Liver (tissue), 9 donors: ENCODE measurements around the gene NUAK1. TPM values are rescaled to one million over a fixed set of nuclear protein-coding genes. Genes with fewer than 3 reads are reported as not detected.

Experiments
- DNase-seq: peaks from one replicate; pipeline ENCODE4 v3.0.0-alpha.2; 2017; ENCODE audit warnings: low spot score
- H3K27ac ChIP-seq, 2 donors: one replicate each; pipeline ENCODE4 v1.7.0; 2013; ENCODE audit warnings: inconsistent platforms in 2 of 2, low read length in 2 of 2, control low read depth in 1 of 2, low read depth in 1 of 2, mild to moderate bottlenecking in 1 of 2
- H3K27me3 ChIP-seq, 4 donors: one replicate each; pipeline versions ENCODE4 v1.6.1 to v1.7.0; 2013; ENCODE audit warnings: low read length in 3 of 4, inconsistent platforms in 1 of 4, mild to moderate bottlenecking in 1 of 4, moderate library complexity in 1 of 4; ENCODE audit not compliant: control insufficient read depth in 4 of 4, insufficient read depth in 4 of 4
- H3K36me3 ChIP-seq, 4 donors: one replicate each; pipeline versions ENCODE4 v1.6.1 to v1.7.0; 2013; ENCODE audit warnings: low read length in 3 of 4, mild to moderate bottlenecking in 3 of 4, low read depth in 1 of 4, moderate library complexity in 1 of 4; ENCODE audit not compliant: control insufficient read depth in 4 of 4, insufficient read depth in 3 of 4
- H3K4me1 ChIP-seq, 4 donors: one replicate each; pipeline versions ENCODE4 v1.6.1 to v1.7.0; 2013; ENCODE audit warnings: low read length in 3 of 4, mild to moderate bottlenecking in 3 of 4, moderate library complexity in 1 of 4; ENCODE audit not compliant: control insufficient read depth in 4 of 4, insufficient read depth in 4 of 4
- H3K4me3 ChIP-seq, 3 donors: one replicate each; pipeline versions ENCODE4 v1.6.1 to v1.7.0; 2013; ENCODE audit warnings: low read length in 3 of 3, control low read depth in 1 of 3, low read depth in 1 of 3, mild to moderate bottlenecking in 1 of 3
- H3K9ac ChIP-seq, 2 donors: one replicate each; pipeline ENCODE4 v1.7.0; 2013; ENCODE audit warnings: low read length in 2 of 2, mild to moderate bottlenecking in 2 of 2, moderate library complexity in 2 of 2, control low read depth in 1 of 2, low read depth in 1 of 2
- H3K9me3 ChIP-seq, 4 donors: one replicate each; pipeline versions ENCODE4 v1.6.1 to v1.7.0; 2013; ENCODE audit warnings: low read length in 3 of 4; ENCODE audit not compliant: control insufficient read depth in 4 of 4
- CTCF ChIP-seq: fragments of 150-350 bp; IDR thresholded peaks from 2 replicates; pipeline ENCODE4 v1.5.1; 2017; ENCODE audit warnings: improper control_type of control experiment, low read depth, low read length; ENCODE audit not compliant: missing input control
- EGR1 ChIP-seq, 2 donors: IDR thresholded peaks; 2 replicates each; pipeline ENCODE4 v1.6.1; 2016 to 2018; ENCODE audit warnings: antibody characterized with exemption in 2 of 2, low read depth in 2 of 2
- FOXA1 ChIP-seq: IDR thresholded peaks from 2 replicates; pipeline ENCODE4 v1.6.1; 2016; ENCODE audit warnings: antibody characterized with exemption
- FOXA2 ChIP-seq: IDR thresholded peaks from 2 replicates; pipeline ENCODE4 v1.6.1; 2016; ENCODE audit warnings: antibody characterized with exemption
- GABPA ChIP-seq, 2 donors: IDR thresholded peaks in 1 of 2; conservative IDR thresholded peaks in 1 of 2; 2 replicates each; pipeline ENCODE4 v1.6.1; 2016; ENCODE audit warnings: antibody characterized with exemption in 2 of 2, mild to moderate bottlenecking in 1 of 2, moderate library complexity in 1 of 2
- HNF4A ChIP-seq, 2 donors: conservative IDR thresholded peaks; 2 replicates each; pipeline ENCODE4 v1.6.1; 2016; ENCODE audit warnings: antibody characterized with exemption in 2 of 2, mild to moderate bottlenecking in 2 of 2
- HNF4G ChIP-seq: IDR thresholded peaks from 2 replicates; pipeline ENCODE4 v1.6.1; 2016; ENCODE audit warnings: antibody characterized with exemption
- JUND ChIP-seq, 2 donors: IDR thresholded peaks; 2 replicates each; pipeline ENCODE4 v1.6.1; 2016; ENCODE audit warnings: antibody characterized with exemption in 2 of 2
- MAX ChIP-seq: IDR thresholded peaks from 2 replicates; pipeline ENCODE4 v1.6.1; 2016; ENCODE audit warnings: antibody characterized with exemption
- NR2F2 ChIP-seq: IDR thresholded peaks from 2 replicates; pipeline ENCODE4 v1.6.1; 2016; ENCODE audit warnings: antibody characterized with exemption
- RAD21 ChIP-seq, 2 donors: IDR thresholded peaks; 2 replicates each; pipeline ENCODE4 v1.6.1; 2016; ENCODE audit warnings: antibody characterized with exemption in 2 of 2, mild to moderate bottlenecking in 2 of 2
- REST ChIP-seq: IDR thresholded peaks from 2 replicates; pipeline ENCODE4 v1.6.1; 2016; ENCODE audit warnings: antibody characterized with exemption, mild to moderate bottlenecking
- RXRA ChIP-seq, 2 donors: IDR thresholded peaks; 2 replicates each; pipeline ENCODE4 v1.6.1; 2017 to 2018; ENCODE audit warnings: antibody characterized with exemption in 2 of 2, mild to moderate bottlenecking in 1 of 2
- SP1 ChIP-seq: IDR thresholded peaks from 2 replicates; pipeline ENCODE4 v1.6.1; 2018; ENCODE audit warnings: antibody characterized with exemption, mild to moderate bottlenecking
- TAF1 ChIP-seq: conservative IDR thresholded peaks from 2 replicates; pipeline ENCODE4 v1.6.1; 2016; ENCODE audit warnings: antibody characterized with exemption, mild to moderate bottlenecking
- YY1 ChIP-seq: IDR thresholded peaks from 2 replicates; pipeline ENCODE4 v1.6.1; 2016; ENCODE audit warnings: antibody characterized with exemption, mild to moderate bottlenecking
- ZBTB33 ChIP-seq: IDR thresholded peaks from 2 replicates; pipeline ENCODE4 v1.6.1; 2016; ENCODE audit warnings: antibody characterized with exemption
- WGBS: extraction: QIAGEN DNeasy Blood & Tissue Kit; methylation state at CpG from one replicate; pipeline ENCODE4 v1.1.7; 2013; 5-methylcytosine and 5-hydroxymethylcytosine counted together
- polyA plus RNA-seq, 2 donors: library from polyadenylated mRNA; stranded (reverse) in 1 of 2; unstranded in 1 of 2; fragments of 200-250 nt in 1 of 2; fragments of >200 nt in 1 of 2; fragmentation: Nextera tagmentation in 1 of 2; extraction: Ambion mirVana in 1 of 2; gene quantifications; one replicate each; pipeline versions ENCODE4 v1.2.1 to v1.2.3, GENCODE V29; 2013 to 2015
- total RNA-seq, 2 donors: library from RNA; depleted of rRNA; stranded (reverse); fragments of >200 nt; gene quantifications; one replicate each; pipeline ENCODE4 v1.2.3, GENCODE V29; 2014
- donor health status: healthy.
- donor health status: healthy.
- donor health status: healthy.
- donor health status: healthy.
- donor health status: healthy.

The NUAK1 gene
- total and polyA plus RNA-seq, 4 donors, result 2.5 to 9.3 (median 3.9) TPM

GRCh38 chr12:106091446-106091820 lies 47.3 kb downstream of the NUAK1 start:
- TF ChIP-seq JUND (IDR thresholded peaks at IDR 0.05), result no peak
- no peak for TF ChIP-seq GABPA (IDR thresholded peaks at IDR 0.05 in 1 of 2, conservative IDR thresholded peaks at IDR 0.05 in 1 of 2)
- TF ChIP-seq RAD21 (IDR thresholded peaks at IDR 0.05), result no peak
- no peak for TF ChIP-seq ZBTB33
- no peak for TF ChIP-seq YY1
- no peak for TF ChIP-seq RXRA (IDR thresholded peaks at IDR 0.05)
- no peak for TF ChIP-seq SP1
- no peak for TF ChIP-seq HNF4G
- TF ChIP-seq CTCF, result no peak
- TF ChIP-seq EGR1 (IDR thresholded peaks at IDR 0.05; ENCODE audit: low read depth in 2 of 2), result no peak
- no peak for TF ChIP-seq MAX
- Histone ChIP-seq H3K4me3 (no peak overlapping the region), H3K27ac (peak overlapping the region in 1 of 2 donors; percentile 19), H3K9me3 (no peaks in the 10 kb centered on the region), H3K9ac (no peak overlapping the region), H3K27me3 (no peaks in the 10 kb centered on the region), H3K4me1 (peaks cover 5 to 22% (median 12%) of the 10 kb centered on the region in 4 donors), H3K36me3 (no peaks in the 10 kb centered on the region)
- 95% methylated on average over 6 of the region's 6 CpGs for WGBS
- DNase-seq, result no peak

- Histone ChIP-seq H3K9me3 (no peaks in the 10 kb centered on the region), H3K27ac (peak overlapping the region in 1 of 2 donors; percentile 40), H3K9ac (no peak overlapping the region), H3K4me1 (peaks cover under 1 to 17% (median 9%) of the 10 kb centered on the region in 4 donors), H3K4me3 (no peak overlapping the region), H3K36me3 (no peaks in the 10 kb centered on the region), H3K27me3 (no peaks in the 10 kb centered on the region)
- TF ChIP-seq FOXA2 (no peak), JUND (IDR thresholded peaks at IDR 0.05) (peak in 1 of 2 donors; percentile 39)
- WGBS, result 90% methylated on average over 10 of the region's 10 CpGs
- DNase-seq, result no peak
Observed at GRCh38 chr12:106090591-106091445, 47.9 kb downstream of the NUAK1 start.

GRCh38 chr12:106089935-106090334 lies 48.8 kb downstream of the NUAK1 start:
- Histone ChIP-seq H3K27me3 (no peaks in the 10 kb centered on the region), H3K9me3 (no peaks in the 10 kb centered on the region), H3K9ac (no peak overlapping the region), H3K36me3 (no peaks in the 10 kb centered on the region), H3K27ac (peak overlapping the region in 1 of 2 donors; percentile 40), H3K4me3 (no peak overlapping the region), H3K4me1 (peaks cover 0 to 11% (median 8%) of the 10 kb centered on the region in 4 donors)
- 91% methylated on average over 3 of the region's 3 CpGs for WGBS
- no peak for DNase-seq
- no peak for TF ChIP-seq HNF4A (conservative IDR thresholded peaks at IDR 0.05)
- TF ChIP-seq MAX, result no peak
- TF ChIP-seq SP1, result no peak
- no peak for TF ChIP-seq NR2F2
- no peak for TF ChIP-seq REST
- TF ChIP-seq YY1, result no peak
- TF ChIP-seq FOXA2, result no peak
- no peak for TF ChIP-seq TAF1
- no peak for TF ChIP-seq CTCF
- no peak for TF ChIP-seq FOXA1
- no peak for TF ChIP-seq JUND (IDR thresholded peaks at IDR 0.05)
